ENCODE results near the gene CFTR. TPM values are rescaled to one million over a fixed set of nuclear protein-coding genes. Genes with fewer than 3 reads are reported as not detected.

The CFTR gene
- total RNA-seq, 4 donors from 2014 or later, result 0.44 TPM; not detected in 3

- no peaks in the 10 kb centered on the region for H3K9me3 ChIP-seq
- TF ChIP-seq POLR2A (IDR thresholded peaks at IDR 0.05) (no peak), CTCF (IDR thresholded peaks at IDR 0.05 in 4 of 5, conservative IDR thresholded peaks at IDR 0.05 in 1 of 5) (no peak)
- H3K4me1 ChIP-seq, result no peaks in the 10 kb centered on the region
- no peak for ATAC-seq
- no peak overlapping the region for H3K4me3 ChIP-seq
- H3K27ac ChIP-seq, result no peak overlapping the region
- no peak for DNase-seq
- no peaks in the 10 kb centered on the region for H3K36me3 ChIP-seq
- in situ Hi-C loops (cut with MboI; ENCODE audit: low sequenced_read_pairs in 4 of 4) (no loop called here), intact Hi-C loops (cut with DNase I; ENCODE audit: low total_unique reads) (no loop called here)
- no peaks in the 10 kb centered on the region for H3K27me3 ChIP-seq
These were observed 84.8 kb downstream of the CFTR start for GRCh38 chr7:117564627-117565026.

- no peaks in the 10 kb centered on the region for H3K4me1 ChIP-seq
- TF ChIP-seq POLR2A (IDR thresholded peaks at IDR 0.05) (no peak), CTCF (IDR thresholded peaks at IDR 0.05 in 4 of 5, conservative IDR thresholded peaks at IDR 0.05 in 1 of 5) (no peak)
- no peaks in the 10 kb centered on the region for H3K9me3 ChIP-seq
- no peak overlapping the region for H3K27ac ChIP-seq
- ATAC-seq, result no peak
- H3K36me3 ChIP-seq, result no peaks in the 10 kb centered on the region
- no peak overlapping the region for H3K4me3 ChIP-seq
- DNase-seq, result no peak
- intact Hi-C loops (cut with DNase I; ENCODE audit: low total_unique reads), result no loop called here
- in situ Hi-C loops (cut with MboI; ENCODE audit: low sequenced_read_pairs in 4 of 4), result no loop called here
- H3K27me3 ChIP-seq, result no peaks in the 10 kb centered on the region
These were observed 85.4 kb downstream of the CFTR start for GRCh38 chr7:117565226-117565625.

- DNase-seq (no peak), ATAC-seq (no peak)
- in situ Hi-C loops (cut with MboI; ENCODE audit: low sequenced_read_pairs in 4 of 4), result no loop called here
- H3K27me3 ChIP-seq, result no peaks in the 10 kb centered on the region
- intact Hi-C loops (cut with DNase I; ENCODE audit: low total_unique reads), result no loop called here
- H3K36me3 ChIP-seq, result no peaks in the 10 kb centered on the region
- no peaks in the 10 kb centered on the region for H3K4me1 ChIP-seq
- no peaks in the 10 kb centered on the region for H3K9me3 ChIP-seq
- no peak overlapping the region for H3K4me3 ChIP-seq
- H3K27ac ChIP-seq, result no peak overlapping the region
- no peak for TF ChIP-seq POLR2A (IDR thresholded peaks at IDR 0.05)
- no peak for TF ChIP-seq CTCF (IDR thresholded peaks at IDR 0.05 in 4 of 5, conservative IDR thresholded peaks at IDR 0.05 in 1 of 5)
These were observed 88.0 kb downstream of the CFTR start for GRCh38 chr7:117567781-117568180.

- ATAC-seq (no peak), DNase-seq (no peak)
- in situ Hi-C loops (cut with MboI; ENCODE audit: low sequenced_read_pairs in 4 of 4), result no loop called here
- Histone ChIP-seq H3K9me3 (no peaks in the 10 kb centered on the region), H3K27ac (no peak overlapping the region), H3K36me3 (no peaks in the 10 kb centered on the region), H3K27me3 (no peaks in the 10 kb centered on the region), H3K4me3 (no peak overlapping the region), H3K4me1 (no peaks in the 10 kb centered on the region)
- no peak for TF ChIP-seq CTCF (IDR thresholded peaks at IDR 0.05 in 4 of 5, conservative IDR thresholded peaks at IDR 0.05 in 1 of 5)
- TF ChIP-seq POLR2A (IDR thresholded peaks at IDR 0.05), result no peak
- intact Hi-C loops (cut with DNase I; ENCODE audit: low total_unique reads), result no loop called here
These were observed 93.2 kb downstream of the CFTR start for GRCh38 chr7:117572856-117573620.

GRCh38 chr7:117581424-117581823, 101.6 kb downstream of the CFTR start:
- Histone ChIP-seq H3K27me3 (no peaks in the 10 kb centered on the region), H3K9me3 (no peaks in the 10 kb centered on the region), H3K4me1 (no peaks in the 10 kb centered on the region), H3K27ac (no peak overlapping the region), H3K4me3 (no peak overlapping the region), H3K36me3 (no peaks in the 10 kb centered on the region)
- DNase-seq (no peak), ATAC-seq (no peak)
- intact Hi-C loops (cut with DNase I; ENCODE audit: low total_unique reads), result no loop called here
- in situ Hi-C loops (cut with MboI; ENCODE audit: low sequenced_read_pairs in 4 of 4), result no loop called here
- TF ChIP-seq POLR2A (IDR thresholded peaks at IDR 0.05), result no peak
- no peak for TF ChIP-seq CTCF (IDR thresholded peaks at IDR 0.05 in 4 of 5, conservative IDR thresholded peaks at IDR 0.05 in 1 of 5)

All from gastrocnemius medialis (tissue), 4 donors.